ENCODE data around the gene SLC35B2. TPM values are rescaled to one million over a fixed set of nuclear protein-coding genes. Genes with fewer than 3 reads are reported as not detected.

The SLC35B2 gene
- total RNA-seq, 1 donor from 2014 or later: 23.8 TPM

- intact Hi-C loops (cut with DNase I): no loop called here
- Histone ChIP-seq H3K36me3 (peaks cover 39% of the 10 kb centered on the region), H3K9me3 (no peaks in the 10 kb centered on the region), H3K27me3 (ENCODE audit: low read depth) (no peaks in the 10 kb centered on the region), H3K27ac (no peak overlapping the region), H3K4me1 (peaks cover 29% of the 10 kb centered on the region), H3K4me3 (no peak overlapping the region)
- DNase-seq (no peak), ATAC-seq (no peak)
- TF ChIP-seq CTCF (IDR thresholded peaks at IDR 0.05): no peak
These were observed 28.9 kb downstream of the SLC35B2 start for GRCh38 chr6:44228433-44228832.

GRCh38 chr6:44228031-44228430 is 29.3 kb downstream of the SLC35B2 start:
- intact Hi-C loops (cut with DNase I): no loop called here
- peaks cover 37% of the 10 kb centered on the region for H3K36me3 ChIP-seq
- no peak overlapping the region for H3K27ac ChIP-seq
- H3K4me3 ChIP-seq: no peak overlapping the region
- H3K4me1 ChIP-seq: peaks cover 26% of the 10 kb centered on the region
- TF ChIP-seq CTCF (IDR thresholded peaks at IDR 0.05): no peak
- no peaks in the 10 kb centered on the region for H3K9me3 ChIP-seq
- ATAC-seq: no peak
- H3K27me3 ChIP-seq (ENCODE audit: low read depth): no peaks in the 10 kb centered on the region
- DNase-seq: no peak

GRCh38 chr6:44227148-44227793 is 30.1 kb downstream of the SLC35B2 start:
- H3K4me3 ChIP-seq: no peak overlapping the region
- peaks cover 30% of the 10 kb centered on the region for H3K36me3 ChIP-seq
- no peak overlapping the region for H3K27ac ChIP-seq
- DNase-seq (no peak), ATAC-seq (no peak)
- TF ChIP-seq CTCF (IDR thresholded peaks at IDR 0.05): no peak
- no peaks in the 10 kb centered on the region for H3K27me3 ChIP-seq (ENCODE audit: low read depth)
- intact Hi-C loops (cut with DNase I): no loop called here
- peaks cover 34% of the 10 kb centered on the region for H3K4me1 ChIP-seq
- H3K9me3 ChIP-seq: no peaks in the 10 kb centered on the region

GRCh38 chr6:44226368-44227147 is 30.8 kb downstream of the SLC35B2 start:
- intact Hi-C loops (cut with DNase I): no loop called here
- no peak overlapping the region for H3K4me3 ChIP-seq

More at GRCh38 chr6:44226368-44227147, 30.8 kb downstream of the SLC35B2 start:
- peaks cover 41% of the 10 kb centered on the region for H3K4me1 ChIP-seq
- no peak for ATAC-seq
- H3K36me3 ChIP-seq: peaks cover 23% of the 10 kb centered on the region
- no peak overlapping the region for H3K27ac ChIP-seq
- no peak for DNase-seq
- no peaks in the 10 kb centered on the region for H3K27me3 ChIP-seq (ENCODE audit: low read depth)
- no peaks in the 10 kb centered on the region for H3K9me3 ChIP-seq
- no peak for TF ChIP-seq CTCF (IDR thresholded peaks at IDR 0.05)
